DMS79 (cell line): Measurements from ENCODE around the gene EPHA5.
"Not testable (repeated sequence)": the region's sequence is repeated elsewhere in the genome, so short reads cannot be mapped to it uniquely, and the experiment has no call there.

Source experiments
- DNase-seq: peaks from one replicate; lab custom pipeline; 2025; lab: John Stamatoyannopoulos, UW

EPHA5 gene

GRCh38 chr4:65370709-65371108, 299.6 kb downstream of the EPHA5 start:
- no peak for DNase-seq

DNA sequence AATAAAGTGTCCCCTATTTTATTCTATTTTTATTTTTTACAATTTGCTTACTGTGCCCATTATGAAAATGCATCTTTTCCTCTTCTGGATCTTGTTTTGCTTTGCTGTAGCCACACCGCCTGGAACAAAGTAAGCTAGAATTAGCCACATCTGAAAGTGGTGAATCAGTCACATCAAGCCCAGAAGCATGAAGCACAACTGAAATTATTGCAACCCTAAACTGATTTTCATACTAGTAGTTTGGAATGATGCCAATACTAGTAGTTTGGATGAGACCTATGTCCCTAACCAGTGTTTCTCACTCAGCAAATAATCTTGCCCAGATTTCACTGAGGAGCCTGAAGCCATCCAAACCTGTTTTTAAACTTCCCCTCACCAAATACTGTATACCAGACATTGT, 303.0 kb downstream of the EPHA5 start:
- no peak for DNase-seq

GRCh38 chr4:65358914-65359313, 311.4 kb downstream of the EPHA5 start:
- DNase-seq = no peak

DNA sequence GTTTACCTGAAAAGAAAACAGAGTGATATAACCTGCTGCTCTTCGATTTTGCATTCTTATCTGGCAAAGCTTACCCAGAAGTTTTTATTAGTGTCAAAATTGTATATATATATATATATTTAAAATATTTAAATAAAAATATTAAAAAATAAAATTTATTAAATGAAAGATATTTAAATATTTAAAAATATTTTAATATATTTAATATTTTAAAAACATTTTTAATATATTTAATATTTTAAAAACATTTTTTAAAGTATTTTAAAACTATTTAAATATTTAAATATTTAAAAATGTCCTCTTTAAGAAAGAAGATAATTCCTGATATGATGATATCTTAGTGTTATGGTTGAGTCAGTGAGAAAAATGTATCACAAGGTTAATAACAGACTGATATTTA, 317.2 kb downstream of the EPHA5 start:
- no peak for DNase-seq

- DNase-seq = no peak
These were observed 325.9 kb downstream of the EPHA5 start for GRCh38 chr4:65344278-65344825.

- no peak for DNase-seq
These were observed 326.9 kb downstream of the EPHA5 start for GRCh38 chr4:65343342-65343741.

- DNase-seq = no peak
These were observed 328.7 kb downstream of the EPHA5 start for GRCh38 chr4:65341557-65341956.

DNA sequence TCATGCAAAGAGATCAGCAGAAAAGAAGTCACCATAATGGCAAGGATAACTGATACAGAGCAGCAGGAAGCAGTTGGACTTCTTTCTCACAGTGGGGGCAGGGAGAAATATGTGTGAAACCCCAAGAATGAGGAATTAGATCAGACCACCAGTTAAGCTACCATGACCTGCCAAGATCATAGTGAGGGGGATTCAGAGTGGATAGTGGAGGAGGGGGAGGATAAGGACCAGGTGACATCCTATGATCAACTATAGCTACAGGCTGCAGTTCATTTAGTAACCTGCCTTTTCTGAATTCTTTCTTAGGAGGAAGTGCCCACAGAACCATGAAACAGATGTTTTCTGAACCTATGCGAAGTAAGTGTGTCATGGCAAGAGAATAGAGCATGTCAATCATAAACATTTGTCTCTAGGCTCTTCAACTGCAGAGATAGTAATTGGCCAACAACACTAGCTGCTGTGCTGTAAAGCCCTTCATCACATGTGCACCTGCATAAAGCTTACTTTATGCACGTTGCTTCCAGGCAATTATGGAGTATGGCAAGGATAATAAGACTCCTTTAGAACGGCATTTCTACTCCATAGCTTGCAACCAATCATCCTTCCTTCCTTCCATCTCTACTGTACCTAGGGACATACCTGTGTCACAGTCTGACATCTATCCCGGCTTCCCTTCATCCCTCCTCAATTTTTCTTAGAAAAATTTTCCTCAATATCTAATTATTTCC, 329.7 kb downstream of the EPHA5 start:
- DNase-seq = no peak

DNA sequence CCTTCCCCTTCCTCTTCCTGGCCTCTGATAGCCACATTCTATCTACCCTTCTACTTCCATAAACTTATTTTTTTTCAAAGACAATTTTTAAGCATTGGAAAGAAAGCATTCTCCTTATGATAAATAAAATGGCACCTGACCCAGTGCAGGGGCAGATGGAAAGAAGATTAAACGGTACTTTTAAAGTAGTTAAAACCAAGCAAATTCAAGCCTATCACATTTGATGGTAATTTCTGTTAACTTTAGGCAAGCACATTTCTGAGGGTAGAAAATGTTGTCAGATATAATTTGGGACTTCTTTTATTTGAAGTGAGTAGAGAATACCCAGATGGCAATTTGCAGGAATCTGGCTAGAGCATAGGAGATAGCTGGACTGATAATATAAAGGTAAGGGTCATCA, 332.9 kb downstream of the EPHA5 start:
- DNase-seq = no peak

- no peak for DNase-seq
These were observed 333.8 kb downstream of the EPHA5 start for GRCh38 chr4:65336465-65336864.

DNA sequence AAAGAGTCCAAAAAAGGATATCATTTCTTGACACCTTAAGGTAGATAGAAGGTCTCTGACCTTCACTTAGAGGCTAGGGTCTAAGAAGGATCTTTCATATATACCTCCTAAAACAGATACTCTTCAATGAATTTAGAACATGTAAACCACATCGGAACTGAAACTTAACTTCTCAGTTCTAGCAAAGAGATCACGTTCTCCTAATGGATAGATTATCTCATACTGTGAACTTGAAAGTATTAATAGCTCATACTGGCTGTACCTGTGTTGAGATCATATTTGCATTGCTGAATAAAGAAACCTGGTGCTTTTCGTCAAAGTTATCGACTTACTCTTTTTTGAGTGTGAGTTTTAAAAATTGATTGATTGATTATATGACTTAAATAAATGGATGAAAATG, 353.8 kb downstream of the EPHA5 start:
- no peak for DNase-seq

DNA sequence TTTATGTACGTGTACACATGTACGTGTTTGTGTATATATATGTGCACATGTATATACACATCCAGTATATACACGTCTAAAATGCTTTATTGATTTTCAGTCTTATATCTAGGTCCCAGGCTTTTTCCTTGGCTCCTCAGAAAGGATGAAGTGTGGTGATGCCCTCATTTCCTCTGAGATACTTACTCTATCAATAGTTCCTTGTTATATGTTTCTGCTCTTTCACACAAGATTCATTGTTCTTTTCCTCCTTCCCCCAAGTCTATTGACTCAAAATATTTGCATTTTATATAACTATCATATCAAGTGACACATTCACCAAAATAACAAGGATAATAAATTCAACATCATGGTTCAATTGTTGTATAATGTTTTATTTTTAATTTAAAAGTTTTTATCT, 359.2 kb downstream of the EPHA5 start:
- DNase-seq = no peak

GRCh38 chr4:65310586-65310985, 359.7 kb downstream of the EPHA5 start:
- no peak for DNase-seq

GRCh38 chr4:65308626-65309025, 361.7 kb downstream of the EPHA5 start:
- not testable (repeated sequence) for DNase-seq

- DNase-seq = no peak
These were observed 368.1 kb downstream of the EPHA5 start for GRCh38 chr4:65302145-65302544.

- no peak for DNase-seq
These were observed 374.0 kb downstream of the EPHA5 start for GRCh38 chr4:65296246-65296645.

DNA sequence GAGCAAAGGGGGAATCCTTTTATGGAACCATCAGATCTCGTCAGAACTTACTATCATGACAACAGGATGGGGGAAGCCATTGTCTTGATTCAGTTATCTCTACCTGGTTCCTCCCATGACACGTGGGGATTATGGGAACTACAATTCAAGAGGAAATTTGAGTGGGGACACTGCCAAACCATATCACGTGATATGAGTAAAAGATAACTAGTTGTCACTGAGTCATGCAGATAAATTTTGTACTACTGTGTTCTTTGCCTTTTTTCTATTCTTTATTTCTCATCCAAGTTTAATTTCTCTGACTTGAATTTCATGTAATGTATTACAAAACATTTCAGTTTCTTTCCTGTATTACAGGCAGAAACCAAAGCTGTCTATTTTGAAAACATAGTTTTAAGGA, 383.2 kb downstream of the EPHA5 start:
- DNase-seq = no peak
